ENCODE data around the gene PARVB.

The PARVB gene

GRCh38 chr22:44087089-44087430 lies 63.0 kb downstream of the PARVB start:
- DNase-seq (ENCODE audit: low read depth, low spot score): no peak
- CTCF ChIA-PET: interaction anchor here (0.7 to 9.5 kb wide), 8 partner anchors 8 to 538 kb away, joined by 3 to 226 read pairs (median 14); no protein-coding TSS in a partner anchor
- TF ChIP-seq CTCF (IDR thresholded peaks at IDR 0.05; ENCODE audit: insufficient read depth, low read length, missing control alignments): no peak
- POLR2A ChIA-PET: no interaction called here
- H3K4me3 ChIP-seq (ENCODE audit: low read depth, low read length): no peak overlapping the region

DNA sequence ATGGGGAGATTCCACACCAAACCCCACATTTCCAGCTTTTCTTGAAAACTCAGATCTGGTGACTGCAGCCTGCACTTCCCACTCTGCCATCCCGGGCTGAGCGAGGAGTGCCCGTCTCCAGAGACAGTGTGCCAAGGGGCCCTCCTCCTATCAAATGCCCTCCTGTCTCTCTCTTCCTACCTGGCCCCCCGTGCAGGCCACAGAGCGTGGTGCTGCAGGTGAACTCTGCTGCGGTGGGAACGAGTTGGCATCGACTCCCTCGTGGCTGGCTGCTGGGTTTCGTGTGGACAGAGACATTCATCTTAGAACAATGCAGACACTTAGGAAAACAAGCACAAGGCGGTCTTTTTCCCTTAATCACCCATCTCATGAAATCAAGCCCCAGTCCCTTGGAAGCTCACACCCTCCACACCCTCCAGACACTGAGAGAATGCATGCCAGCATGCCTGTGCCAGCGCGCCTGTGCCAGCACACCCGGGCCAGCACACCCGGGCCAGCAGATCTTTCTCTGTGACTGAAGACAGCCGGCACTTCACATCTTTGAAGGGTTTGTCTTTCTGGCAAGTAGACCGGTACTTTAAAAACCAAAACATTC lies 65.0 kb downstream of the PARVB start:
- no peak for DNase-seq (ENCODE audit: low read depth, low spot score)
- no peak for TF ChIP-seq CTCF (IDR thresholded peaks at IDR 0.05; ENCODE audit: insufficient read depth, low read length, missing control alignments)
- ChIA-PET CTCF (interaction anchor here (2.0 to 9.5 kb wide), 4 partner anchors 8 to 536 kb away, joined by 7 to 226 read pairs (median 60); no protein-coding TSS in a partner anchor), POLR2A (no interaction called here)
- H3K4me3 ChIP-seq (ENCODE audit: low read depth, low read length): no peak overlapping the region

GRCh38 chr22:44089717-44090570 lies 65.8 kb downstream of the PARVB start:
- no peak for TF ChIP-seq CTCF (IDR thresholded peaks at IDR 0.05; ENCODE audit: insufficient read depth, low read length, missing control alignments)
- DNase-seq (ENCODE audit: low read depth, low spot score): no peak
- no peak overlapping the region for H3K4me3 ChIP-seq (ENCODE audit: low read depth, low read length)
- POLR2A ChIA-PET: no interaction called here
- CTCF ChIA-PET: interaction anchor here (2.0 to 9.5 kb wide), 3 partner anchors 9 to 535 kb away, joined by 7 to 112 read pairs (median 9); no protein-coding TSS in a partner anchor

DNA sequence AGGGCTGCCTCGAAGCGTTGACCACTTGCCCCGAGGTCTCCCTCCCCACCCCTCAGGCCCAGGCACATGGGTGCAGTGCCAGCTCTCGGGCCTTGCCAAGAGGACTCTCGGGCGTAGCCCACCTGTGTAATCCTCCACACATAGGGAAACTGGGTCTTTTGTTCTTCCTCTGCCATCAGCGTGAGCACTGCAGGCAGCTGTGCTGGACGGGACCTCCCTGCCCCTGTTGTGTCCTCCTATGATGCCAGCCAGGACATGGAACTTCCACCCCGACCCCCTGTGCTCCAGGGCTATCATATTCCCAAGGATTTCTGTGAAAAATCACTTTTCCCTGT lies 66.4 kb downstream of the PARVB start:
- H3K4me3 ChIP-seq (ENCODE audit: low read depth, low read length): no peak overlapping the region
- no peak for TF ChIP-seq CTCF (IDR thresholded peaks at IDR 0.05; ENCODE audit: insufficient read depth, low read length, missing control alignments)
- CTCF ChIA-PET: interaction anchor here (2.0 to 2.2 kb wide), 2 partner anchors 9 to 97 kb away, joined by 7 to 9 read pairs; no protein-coding TSS in a partner anchor
- no peak for DNase-seq (ENCODE audit: low read depth, low spot score)
- POLR2A ChIA-PET: no interaction called here

DNA sequence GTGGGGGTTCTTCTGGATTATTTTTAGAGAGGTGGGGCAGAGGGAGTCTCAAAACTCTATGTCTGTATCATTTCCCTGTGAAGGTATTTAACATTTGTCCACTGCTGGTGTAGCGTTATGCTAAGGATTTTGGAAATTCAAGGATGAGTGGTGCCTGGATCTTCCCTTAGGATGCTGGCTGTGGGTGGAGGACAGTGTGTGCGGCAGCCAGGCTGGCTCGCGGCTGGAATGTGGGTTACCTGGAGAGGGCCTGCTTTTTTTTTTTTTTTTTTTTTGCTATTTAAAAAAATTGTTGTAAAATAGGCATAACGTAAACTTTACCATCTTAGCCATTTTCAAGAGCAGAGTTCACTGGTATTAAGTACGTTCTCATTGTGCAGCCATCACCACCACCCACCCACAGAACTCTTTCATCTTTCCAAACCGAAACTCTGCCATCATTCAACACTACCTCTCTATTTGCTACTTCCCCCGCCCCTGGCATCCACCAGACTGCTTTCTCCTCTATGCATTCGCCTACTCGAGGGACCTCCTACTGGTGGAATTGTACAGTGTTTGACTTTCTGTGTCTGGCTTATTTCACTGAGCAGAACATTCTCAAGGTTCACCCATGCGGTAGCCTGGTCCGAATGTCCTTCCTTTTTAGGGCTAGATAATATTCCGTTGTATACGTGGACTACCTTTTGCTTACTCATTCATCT lies 67.1 kb downstream of the PARVB start:
- TF ChIP-seq CTCF (IDR thresholded peaks at IDR 0.05; ENCODE audit: insufficient read depth, low read length, missing control alignments): no peak
- ChIA-PET CTCF (interaction anchor here (2.0 to 2.2 kb wide), 2 partner anchors 10 to 98 kb away, joined by 7 to 9 read pairs; no protein-coding TSS in a partner anchor), POLR2A (no interaction called here)
- DNase-seq (ENCODE audit: low read depth, low spot score): no peak
- H3K4me3 ChIP-seq (ENCODE audit: low read depth, low read length): no peak overlapping the region

GRCh38 chr22:44091751-44092150 lies 67.6 kb downstream of the PARVB start:
- no peak for DNase-seq (ENCODE audit: low read depth, low spot score)
- TF ChIP-seq CTCF (IDR thresholded peaks at IDR 0.05; ENCODE audit: insufficient read depth, low read length, missing control alignments): no peak
- H3K4me3 ChIP-seq (ENCODE audit: low read depth, low read length): no peak overlapping the region
- CTCF ChIA-PET: interaction anchor here (1.3 to 1.4 kb wide), 2 partner anchors 10 to 98 kb away, joined by 5 to 7 read pairs; no protein-coding TSS in a partner anchor
- POLR2A ChIA-PET: no interaction called here
